GM21447 (cell line): ENCODE measurements around the gene PARP4.
"Not testable (repeated sequence)": the region's sequence is repeated elsewhere in the genome, so short reads cannot be mapped to it uniquely, and the experiment has no call there.

Source experiments
- ATAC-seq: cut with Tn5 transposase; IDR thresholded peaks from one replicate; pipeline ENCODE4 v1.9.1; 2021; ENCODE audit not compliant: unreplicated experiment

Gene PARP4

GRCh38 chr13:24380227-24380626 lies 132.4 kb downstream of the PARP4 start:
- ATAC-seq = not testable (repeated sequence)

DNA sequence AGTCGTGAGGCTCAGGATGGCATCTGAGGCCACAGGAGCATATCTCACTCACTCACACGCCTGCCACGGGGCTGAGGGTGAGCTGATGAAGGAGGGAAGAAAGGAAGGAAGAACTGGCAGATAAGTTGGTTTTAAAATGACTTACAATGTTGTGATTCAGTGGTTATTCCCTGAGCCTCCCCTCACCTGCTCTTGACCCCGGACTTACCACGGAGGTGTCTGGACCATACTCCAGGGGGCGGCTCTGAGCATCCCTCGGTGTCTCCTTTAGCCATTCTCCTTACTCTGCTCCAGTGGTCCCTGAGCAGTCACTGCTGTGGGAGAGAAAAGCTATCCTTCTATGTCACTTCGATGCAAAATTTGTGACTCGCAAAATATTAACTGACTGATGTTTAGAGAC lies 141.3 kb downstream of the PARP4 start:
- ATAC-seq = not testable (repeated sequence)
